GM19328 (cell line): Measurements from ENCODE around the gene ANAPC1.
"Not testable (repeated sequence)": the region's sequence is repeated elsewhere in the genome, so short reads cannot be mapped to it uniquely, and the experiment has no call there.

Experiments
- ATAC-seq: cut with Tn5 transposase; IDR thresholded peaks from one replicate; pipeline ENCODE4 v1.9.1; 2021; ENCODE audit warnings: mild to moderate bottlenecking, moderate library complexity; ENCODE audit not compliant: unreplicated experiment

ANAPC1 gene

DNA sequence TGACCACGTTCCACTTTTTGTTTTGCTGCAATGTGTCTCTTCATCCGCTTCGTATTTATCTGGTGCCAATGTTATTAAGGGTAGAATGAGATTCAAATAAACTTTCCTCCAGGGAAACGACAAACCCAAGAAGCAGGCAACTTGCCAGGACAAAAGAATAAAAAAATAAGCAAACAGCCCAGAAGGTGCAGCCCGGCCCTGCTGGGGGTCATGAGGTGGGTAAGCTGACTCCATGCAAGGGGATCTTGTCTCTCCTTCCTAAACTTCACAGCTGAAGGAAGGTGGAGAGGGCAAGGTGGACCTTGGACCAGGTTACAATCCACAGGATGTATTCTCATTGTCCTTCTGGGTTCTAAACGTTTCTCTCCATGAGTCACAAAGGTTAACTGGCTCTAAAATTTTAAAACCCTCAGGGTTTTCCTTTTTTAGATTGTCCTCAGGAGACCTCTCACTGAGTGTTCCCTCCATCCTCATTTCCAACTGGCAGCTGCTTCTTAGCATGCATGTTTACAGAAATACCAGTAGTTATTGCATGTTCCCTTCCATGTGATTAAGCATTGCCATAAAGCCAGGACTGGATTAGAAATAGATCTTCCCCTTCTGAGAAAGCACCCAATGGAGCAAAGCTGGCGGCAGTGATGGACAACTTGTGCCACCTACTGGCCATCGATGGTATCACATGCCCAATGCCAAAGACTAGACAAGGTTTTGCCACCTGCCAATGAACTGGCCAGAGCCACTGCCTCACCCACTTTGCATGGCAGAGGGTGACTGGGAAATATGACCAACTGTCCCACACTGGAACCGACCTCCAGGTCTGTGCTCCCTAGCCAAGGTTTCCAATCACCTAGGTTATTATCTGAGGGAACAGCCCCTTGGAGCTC lies 147.9 kb downstream of the ANAPC1 start:
- not testable (repeated sequence) for ATAC-seq

- not testable (repeated sequence) for ATAC-seq
These were observed 148.6 kb downstream of the ANAPC1 start for GRCh38 chr2:111735420-111735819.

DNA sequence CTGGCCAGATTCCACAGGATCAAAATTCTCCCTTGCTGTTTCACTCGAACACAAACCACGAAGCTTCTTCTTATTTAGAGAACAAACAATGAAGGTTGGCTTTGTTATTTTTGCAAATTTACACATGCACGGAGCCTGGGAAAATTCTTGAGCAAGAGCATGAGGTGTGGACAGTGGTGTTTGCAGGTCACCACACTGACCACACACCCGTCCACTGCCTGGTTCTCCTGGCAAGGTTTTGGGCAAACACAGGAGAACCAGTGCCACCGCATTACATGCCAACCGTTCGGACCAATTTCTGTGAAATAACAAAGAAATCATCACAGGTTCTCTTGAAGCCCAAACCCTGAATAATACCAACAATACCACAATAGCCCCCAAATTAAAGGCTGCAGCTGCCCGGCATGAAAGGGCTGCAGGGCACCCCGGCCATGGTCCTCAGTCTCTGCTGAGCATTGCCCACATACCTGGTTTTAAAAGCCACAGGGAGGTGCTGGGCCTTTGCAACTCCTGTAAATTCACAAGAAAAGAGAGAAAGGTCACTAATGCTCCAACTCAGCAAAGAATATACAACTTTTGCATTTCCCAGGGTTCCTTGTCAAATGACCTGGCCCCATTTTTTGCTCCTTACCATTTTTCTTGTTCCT lies 154.1 kb downstream of the ANAPC1 start:
- not testable (repeated sequence) for ATAC-seq

GRCh38 chr2:111727611-111728110 lies 156.3 kb downstream of the ANAPC1 start:
- ATAC-seq = not testable (repeated sequence)

DNA sequence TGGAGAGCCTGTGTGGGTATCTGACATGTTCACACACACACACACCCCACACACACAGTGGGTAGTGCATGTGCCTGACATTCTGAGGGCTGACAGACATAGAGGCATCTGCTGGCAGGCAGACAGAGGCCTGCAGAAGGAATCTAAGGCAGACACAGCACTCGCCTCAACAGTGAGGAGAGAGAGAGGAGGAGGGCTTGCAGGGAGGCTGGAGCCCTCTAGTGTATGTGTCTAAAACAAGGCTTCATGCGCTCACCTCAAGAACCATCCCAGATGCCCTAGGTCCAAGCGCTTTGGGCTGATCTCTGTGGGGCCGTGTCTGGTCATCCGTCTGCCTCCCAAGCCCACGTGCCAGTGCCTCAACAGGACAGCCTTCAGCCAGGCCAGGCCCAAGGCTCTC lies 158.3 kb downstream of the ANAPC1 start:
- not testable (repeated sequence) for ATAC-seq

DNA sequence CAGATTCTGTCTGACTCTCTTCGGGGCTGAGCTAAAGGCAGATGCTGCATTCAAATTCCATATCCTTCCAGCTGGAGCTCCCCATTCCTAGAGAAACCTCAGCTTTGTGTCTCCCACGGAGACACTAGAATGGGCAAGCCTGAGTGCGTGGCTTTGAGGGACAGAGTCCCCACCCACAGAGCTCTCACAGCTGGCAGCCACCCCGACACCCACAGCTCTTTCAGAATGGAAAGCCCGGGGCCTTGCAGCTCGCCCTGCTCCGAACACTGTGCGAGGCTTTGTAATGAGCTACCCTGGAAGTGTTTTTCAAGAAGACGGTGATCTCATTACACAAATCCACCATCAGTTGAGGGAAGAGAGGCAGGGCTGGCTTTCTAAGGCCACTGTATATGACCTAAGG lies 164.4 kb downstream of the ANAPC1 start:
- not testable (repeated sequence) for ATAC-seq
